ENCODE measurements around the gene C16orf92.

DNA sequence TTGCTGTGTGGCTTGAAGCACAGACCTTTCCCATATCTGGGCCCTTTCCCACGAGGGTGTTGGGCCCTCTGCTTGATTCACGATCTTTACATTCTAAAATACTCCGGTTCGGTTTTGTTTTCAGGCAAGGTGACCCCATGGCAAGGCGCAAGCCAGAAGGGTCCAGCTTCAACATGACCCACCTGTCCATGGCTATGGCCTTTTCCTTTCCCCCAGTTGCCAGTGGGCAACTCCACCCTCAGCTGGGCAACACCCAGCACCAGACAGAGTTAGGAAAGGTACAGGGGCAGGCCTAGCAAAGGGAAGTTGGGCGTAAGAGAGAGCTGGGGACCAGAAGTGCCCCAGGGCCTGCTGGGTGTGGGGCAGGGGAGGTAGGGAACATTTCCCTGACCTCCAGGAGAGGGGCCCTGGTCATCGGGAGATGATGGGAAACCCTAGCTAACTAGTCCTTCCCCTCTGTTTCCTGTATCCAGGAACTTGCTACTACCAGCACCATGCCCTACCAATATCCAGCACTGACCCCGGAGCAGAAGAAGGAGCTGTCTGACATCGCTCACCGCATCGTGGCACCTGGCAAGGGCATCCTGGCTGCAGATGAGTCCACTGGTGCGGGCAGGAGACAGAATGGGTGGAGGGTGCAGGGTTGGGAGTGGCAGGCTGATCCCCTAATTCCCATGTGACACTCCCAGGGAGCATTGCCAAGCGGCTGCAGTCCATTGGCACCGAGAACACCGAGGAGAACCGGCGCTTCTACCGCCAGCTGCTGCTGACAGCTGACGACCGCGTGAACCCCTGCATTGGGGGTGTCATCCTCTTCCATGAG is 44.0 kb downstream of the C16orf92 start:
- TF ChIP-seq ARNT (IDR thresholded peaks at IDR 0.05) (no peak), SP1 (IDR thresholded peaks at IDR 0.05) (no peak), ZNF384 (IDR thresholded peaks at IDR 0.05) (no peak), HDGF (IDR thresholded peaks at IDR 0.05; ENCODE audit: borderline replicate concordance) (no peak)

All from HEK293T (cell line).